GM19397 (cell line): ENCODE results near the gene LAMP2.

Experiments used
- ATAC-seq: cut with Tn5 transposase; IDR thresholded peaks from one replicate; pipeline ENCODE4 v1.9.1; 2021; ENCODE audit warnings: mild to moderate bottlenecking, moderate library complexity; ENCODE audit not compliant: unreplicated experiment

The LAMP2 gene

GRCh38 chrX:120457766-120458180 lies 11.3 kb downstream of the LAMP2 start:
- ATAC-seq, result peak; percentile 95

GRCh38 chrX:120456973-120457372 lies 12.1 kb downstream of the LAMP2 start:
- ATAC-seq, result no peak

- ATAC-seq, result no peak
Measured at GRCh38 chrX:120453985-120454384, 15.1 kb downstream of the LAMP2 start.

GRCh38 chrX:120452131-120452530 lies 17.0 kb downstream of the LAMP2 start:
- no peak for ATAC-seq

GRCh38 chrX:120450163-120450562 lies 18.9 kb downstream of the LAMP2 start:
- ATAC-seq, result no peak

GRCh38 chrX:120446498-120446897 lies 22.6 kb downstream of the LAMP2 start:
- no peak for ATAC-seq

GRCh38 chrX:120439921-120440320 lies 29.2 kb downstream of the LAMP2 start:
- no peak for ATAC-seq

- ATAC-seq, result no peak
Measured at GRCh38 chrX:120429776-120430540, 39.1 kb downstream of the LAMP2 start.

- no peak for ATAC-seq
Measured at GRCh38 chrX:120428309-120428708, 40.8 kb downstream of the LAMP2 start.

GRCh38 chrX:120426599-120426998 lies 42.5 kb downstream of the LAMP2 start:
- no peak for ATAC-seq

- ATAC-seq, result no peak
Measured at GRCh38 chrX:120419463-120419862, 49.6 kb downstream of the LAMP2 start.

GRCh38 chrX:120408168-120408567 lies 60.9 kb downstream of the LAMP2 start:
- no peak for ATAC-seq

- no peak for ATAC-seq
Measured at GRCh38 chrX:120406638-120407037, 62.5 kb downstream of the LAMP2 start.

GRCh38 chrX:120402369-120402768 lies 66.7 kb downstream of the LAMP2 start:
- ATAC-seq, result no peak

- ATAC-seq, result no peak
Measured at GRCh38 chrX:120401301-120401700, 67.8 kb downstream of the LAMP2 start.

GRCh38 chrX:120380699-120381098 lies 88.4 kb downstream of the LAMP2 start:
- ATAC-seq, result no peak

GRCh38 chrX:120379937-120380681 lies 89.0 kb downstream of the LAMP2 start:
- ATAC-seq, result no peak

GRCh38 chrX:120378570-120378969 lies 90.5 kb downstream of the LAMP2 start:
- no peak for ATAC-seq
